ENCODE data around the gene PARVA. TPM values are rescaled to one million over a fixed set of nuclear protein-coding genes. Genes with fewer than 3 reads are reported as not detected.

PARVA gene
- total and polyA plus RNA-seq, 9 of the 15 experiments (the other 6 are each of a cell fraction or from before 2014, with no cell fraction given) = 0.11 TPM; not detected in 8

- Histone ChIP-seq H4K20me1 (replicated peaks; ENCODE audit: control insufficient read depth, insufficient read depth, low read length) (no peaks in the 10 kb centered on the region), H3K79me2 (ENCODE audit: control insufficient read depth, insufficient read depth, low read length) (no peaks in the 10 kb centered on the region), H3K9me3 (replicated peaks; ENCODE audit: control insufficient read depth, insufficient read depth, low read depth, low read length) (no peaks in the 10 kb centered on the region), H3K36me3 (ENCODE audit: control insufficient read depth, insufficient read depth, low read length) (no peaks in the 10 kb centered on the region), H2AFZ (ENCODE audit: low read depth, low read length) (no peak overlapping the region), H3K4me3 (no peak overlapping the region), H3K9ac (ENCODE audit: insufficient read depth in 1 of 2, low read depth in 2 of 2, low read length in 2 of 2) (no peak overlapping the region), H3K27me3 (ENCODE audit: control insufficient read depth in 2 of 2, insufficient read depth in 2 of 2, low read length in 2 of 2) (peaks cover 37 to 79% of the 10 kb centered on the region in 2 experiments), H3K4me2 (ENCODE audit: insufficient read depth, low read length) (no peak overlapping the region), H3K9me1 (ENCODE audit: control insufficient read depth, insufficient read depth, low read length) (no peaks in the 10 kb centered on the region), H3K4me1 (replicated peaks in 1 of 2; ENCODE audit: control insufficient read depth in 2 of 2, insufficient read depth in 2 of 2, low read length in 2 of 2) (no peaks in the 10 kb centered on the region), H3K27ac (ENCODE audit: extremely low read depth, low read depth, low read length) (no peak overlapping the region)
- ATAC-seq = no peak
- intact Hi-C loops (cut with micrococcal nuclease) = no loop called here
- ChIA-PET POLR2A (no interaction called here), CTCF (ENCODE audit: low intra/inter-chr PET ratio) (no interaction called here)
- in situ Hi-C loops (cut with MboI) = no loop called here
- WGBS (ENCODE audit: insufficient coverage, low coverage, missing lambda C conversion rate) = 0% methylated on average over 5 of the region's 6 CpGs
- FAIRE-seq = no peak
- no peak for TF ChIP-seq JUNB (CRISPR knock-in tag; conservative IDR thresholded peaks at IDR 0.05)
- TF ChIP-seq ATF4 (CRISPR knock-in tag; IDR thresholded peaks at IDR 0.05) = no peak
- no peak for TF ChIP-seq KAT2B (IDR thresholded peaks at IDR 0.05; ENCODE audit: low read depth, low read length)
- TF ChIP-seq MAX (CRISPR knock-in tag; IDR thresholded peaks at IDR 0.05) = no peak
- TF ChIP-seq ZNF699 (CRISPR knock-in tag; IDR thresholded peaks at IDR 0.05; ENCODE audit: insufficient replicate concordance) = no peak
- TF ChIP-seq RFX7 (CRISPR knock-in tag; IDR thresholded peaks at IDR 0.05) = no peak
- no peak for TF ChIP-seq GATAD2B (IDR thresholded peaks at IDR 0.05; ENCODE audit: borderline replicate concordance)
- no peak for TF ChIP-seq NR4A1 (CRISPR knock-in tag; IDR thresholded peaks at IDR 0.05)
- no peak for TF ChIP-seq NR4A1 (tag; IDR thresholded peaks at IDR 0.05)
- TF ChIP-seq SP2 (IDR thresholded peaks at IDR 0.05; ENCODE audit: extremely low read depth, low read depth, low read length, poor library complexity, severe bottlenecking) = no peak
- TF ChIP-seq ETV1 (tag; conservative IDR thresholded peaks at IDR 0.05; ENCODE audit: low read depth) = no peak
- TF ChIP-seq ZNF146 (CRISPR knock-in tag; IDR thresholded peaks at IDR 0.05; ENCODE audit: unreplicated experiment) = no peak
- TF ChIP-seq DEAF1 (CRISPR knock-in tag; IDR thresholded peaks at IDR 0.05) = no peak
- no peak for TF ChIP-seq SPI1 (IDR thresholded peaks at IDR 0.05; ENCODE audit: borderline replicate concordance, low read depth, low read length)
- no peak for TF ChIP-seq BRD9 (IDR thresholded peaks at IDR 0.05; ENCODE audit: low read depth, partially characterized antibody)
- DNase-seq (ENCODE audit: extremely low read depth in 1 of 4, low spot score in 3 of 4) = no peak
- no TSS peak for BruUV-seq (replicated peaks)
Measured at GRCh38 chr11:12536566-12536965, 159.2 kb downstream of the PARVA start.

All from K562 (cell line).